Uterus (tissue), 4 donors: ENCODE measurements around the gene FADD. TPM values are rescaled to one million over a fixed set of nuclear protein-coding genes. Genes with fewer than 3 reads are reported as not detected.

Experiments
- DNase-seq, 2 donors: peaks; one replicate each; pipeline ENCODE4 v3.0.0-alpha.2; 2019 to 2020
- H3K27ac ChIP-seq, 2 donors: fragments of 200-600 bp; sonication (generic); 1 replicate in 1 of 2; 2 replicates in 1 of 2; pipeline ENCODE4 v1.5.1; 2016 to 2018
- H3K27me3 ChIP-seq, 2 donors: fragments of 200-600 bp; sonication (generic); one replicate each; pipeline ENCODE4 v1.5.1; 2018 to 2019; ENCODE audit warnings: control low read depth in 1 of 2
- H3K36me3 ChIP-seq, 2 donors: fragments of 200-600 bp; sonication (generic); one replicate each; pipeline ENCODE4 v1.5.1; 2019; ENCODE audit warnings: control low read depth in 1 of 2
- H3K4me1 ChIP-seq, 2 donors: fragments of 200-600 bp; sonication (generic); one replicate each; pipeline ENCODE4 v1.5.1; 2018 to 2019; ENCODE audit warnings: control low read depth in 1 of 2
- H3K4me3 ChIP-seq, 2 donors: fragments of 200-600 bp; sonication (generic); 1 replicate in 1 of 2; 2 replicates in 1 of 2; pipeline ENCODE4 v1.5.1; 2018 to 2019; ENCODE audit warnings: mild to moderate bottlenecking in 1 of 2
- H3K9me3 ChIP-seq, 2 donors: fragments of 200-600 bp; sonication (generic); one replicate each; pipeline ENCODE4 v1.5.1; 2019; ENCODE audit warnings: control low read depth in 1 of 2
- CTCF ChIP-seq, 4 experiments: fragments of 200-600 bp in 2 of 4; fragments of 450-650 bp in 2 of 4; sonication (generic) in 2 of 4; IDR thresholded peaks; one replicate each; pipeline ENCODE4 v1.5.1; 2016 to 2019; ENCODE audit warnings: antibody characterized with exemption in 4 of 4, mild to moderate bottlenecking in 2 of 4, moderate library complexity in 1 of 4
- POLR2A ChIP-seq, 2 donors: fragments of 450-650 bp; IDR thresholded peaks; one replicate each; pipeline ENCODE4 v1.6.1; 2016; ENCODE audit warnings: antibody characterized with exemption in 2 of 2, mild to moderate bottlenecking in 1 of 2, moderate library complexity in 1 of 2
- intact Hi-C: fragments of 100-400 bp; cut with DNase I; formaldehyde crosslinking; loops from one replicate; pipeline ENCODE4 v1.15.1; 2023; ENCODE audit warnings: low total_unique reads
- total RNA-seq, 4 donors: library from RNA; depleted of rRNA in 3 of 4; stranded (reverse); fragments of >200 nt in 3 of 4; gene quantifications; one replicate each; pipeline versions ENCODE4 v1.1.0 to v1.2.4, GENCODE V29; 2014 to 2023
- donor health status: DM: yes; HTN: yes; CAD: no.

FADD gene
- total RNA-seq, 4 donors from 2014 or later, result 11.5 to 34.6 (median 19.2) TPM

DNA sequence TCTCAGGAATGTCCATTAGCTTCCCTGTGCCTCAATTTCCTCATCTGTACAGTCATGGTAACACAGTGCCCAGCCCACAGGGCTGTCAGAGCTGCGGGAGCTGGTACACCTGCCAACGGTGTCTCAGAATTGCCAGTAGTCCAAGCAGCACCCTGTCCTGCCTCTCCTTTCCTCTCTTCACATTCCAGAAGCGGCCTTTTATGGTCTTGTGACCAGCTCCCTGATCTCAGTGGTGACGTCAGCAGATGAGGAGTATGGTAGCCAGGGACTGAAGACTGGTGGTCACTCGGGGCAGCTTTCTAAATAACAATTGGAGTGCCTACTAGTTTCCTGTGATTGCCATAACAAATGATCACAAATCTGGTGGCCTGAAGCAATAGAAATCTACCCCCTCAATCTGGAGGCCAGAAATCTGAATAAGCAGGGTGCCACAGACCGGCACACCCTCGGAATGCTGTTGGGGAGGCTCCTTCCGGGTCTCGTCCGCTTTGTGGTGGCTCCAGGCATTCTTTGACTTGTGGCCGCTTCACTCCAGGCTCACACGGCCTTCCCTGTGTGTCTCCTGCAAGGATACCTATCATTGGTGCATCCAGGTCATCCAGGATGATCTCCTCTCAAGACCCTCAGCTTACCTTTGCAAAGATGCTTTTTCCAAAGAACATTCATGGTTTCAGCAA, 2.1 kb downstream of the FADD start:
- peaks cover 0 to 18% of the 10 kb centered on the region in 2 donors for H3K4me1 ChIP-seq
- H3K36me3 ChIP-seq, result no peaks in the 10 kb centered on the region
- no peak overlapping the region for H3K4me3 ChIP-seq
- intact Hi-C loops, result no loop called here
- no peaks in the 10 kb centered on the region for H3K9me3 ChIP-seq
- no peak for TF ChIP-seq CTCF (IDR thresholded peaks at IDR 0.05)
- no peak for TF ChIP-seq POLR2A (IDR thresholded peaks at IDR 0.05)
- no peak for DNase-seq
- H3K27ac ChIP-seq, result no peak overlapping the region
- H3K27me3 ChIP-seq, result no peaks in the 10 kb centered on the region

GRCh38 chr11:70205766-70206165, 2.7 kb downstream of the FADD start:
- no peak for DNase-seq
- TF ChIP-seq CTCF (IDR thresholded peaks at IDR 0.05), result no peak
- no peak for TF ChIP-seq POLR2A (IDR thresholded peaks at IDR 0.05)
- H3K4me1 ChIP-seq, result peaks cover 0 to 18% of the 10 kb centered on the region in 2 donors
- no peaks in the 10 kb centered on the region for H3K36me3 ChIP-seq
- no peaks in the 10 kb centered on the region for H3K9me3 ChIP-seq
- H3K27ac ChIP-seq, result no peak overlapping the region
- no peaks in the 10 kb centered on the region for H3K27me3 ChIP-seq
- intact Hi-C loops, result no loop called here
- H3K4me3 ChIP-seq, result no peak overlapping the region

GRCh38 chr11:70206226-70206981, 3.3 kb downstream of the FADD start:
- intact Hi-C loops, result no loop called here
- Histone ChIP-seq H3K36me3 (no peaks in the 10 kb centered on the region), H3K9me3 (no peaks in the 10 kb centered on the region), H3K27ac (no peak overlapping the region), H3K27me3 (no peaks in the 10 kb centered on the region), H3K4me3 (no peak overlapping the region), H3K4me1 (peaks cover 0 to 18% of the 10 kb centered on the region in 2 donors)
- DNase-seq, result no peak
- TF ChIP-seq CTCF (IDR thresholded peaks at IDR 0.05) (no peak), POLR2A (IDR thresholded peaks at IDR 0.05) (no peak)

DNA sequence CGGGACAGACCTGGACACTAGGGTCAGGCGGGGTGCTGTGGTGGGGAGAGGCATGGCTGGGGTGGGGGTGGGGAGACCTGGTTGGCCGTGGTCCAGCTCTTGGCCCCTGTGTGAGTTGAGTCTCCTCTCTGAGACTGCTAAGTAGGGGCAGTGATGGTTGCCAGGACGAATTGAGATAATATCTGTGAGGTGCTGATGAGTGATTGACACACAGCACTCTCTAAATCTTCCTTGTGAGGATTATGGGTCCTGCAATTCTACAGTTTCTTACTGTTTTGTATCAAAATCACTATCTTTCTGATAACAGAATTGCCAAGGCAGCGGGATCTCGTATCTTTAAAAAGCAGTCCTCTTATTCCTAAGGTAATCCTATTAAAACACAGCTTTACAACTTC, 3.9 kb downstream of the FADD start:
- Histone ChIP-seq H3K4me3 (no peak overlapping the region), H3K36me3 (no peaks in the 10 kb centered on the region), H3K27me3 (no peaks in the 10 kb centered on the region), H3K4me1 (peaks cover 0 to 18% of the 10 kb centered on the region in 2 donors), H3K9me3 (no peaks in the 10 kb centered on the region), H3K27ac (no peak overlapping the region)
- TF ChIP-seq CTCF (IDR thresholded peaks at IDR 0.05), result no peak
- intact Hi-C loops, result no loop called here
- DNase-seq, result no peak

- TF ChIP-seq POLR2A (IDR thresholded peaks at IDR 0.05) (no peak), CTCF (IDR thresholded peaks at IDR 0.05) (no peak)
- no peaks in the 10 kb centered on the region for H3K36me3 ChIP-seq
These were observed 4.5 kb downstream of the FADD start for GRCh38 chr11:70207531-70208131.

More at GRCh38 chr11:70207531-70208131, 4.5 kb downstream of the FADD start:
- intact Hi-C loops, result no loop called here
- Histone ChIP-seq H3K27ac (no peak overlapping the region), H3K4me1 (peaks cover 0 to 15% of the 10 kb centered on the region in 2 donors), H3K27me3 (no peaks in the 10 kb centered on the region), H3K4me3 (no peak overlapping the region), H3K9me3 (no peaks in the 10 kb centered on the region)
- DNase-seq, result no peak
